ENCODE results near the gene MLF1. TPM values are rescaled to one million over a fixed set of nuclear protein-coding genes. Genes with fewer than 3 reads are reported as not detected.
"Not testable (repeated sequence)": the region's sequence is repeated elsewhere in the genome, so short reads cannot be mapped to it uniquely, and the experiment has no call there.

MLF1 gene
- total RNA-seq, 1 experiment from 2014 or later: 55.5 TPM

DNA sequence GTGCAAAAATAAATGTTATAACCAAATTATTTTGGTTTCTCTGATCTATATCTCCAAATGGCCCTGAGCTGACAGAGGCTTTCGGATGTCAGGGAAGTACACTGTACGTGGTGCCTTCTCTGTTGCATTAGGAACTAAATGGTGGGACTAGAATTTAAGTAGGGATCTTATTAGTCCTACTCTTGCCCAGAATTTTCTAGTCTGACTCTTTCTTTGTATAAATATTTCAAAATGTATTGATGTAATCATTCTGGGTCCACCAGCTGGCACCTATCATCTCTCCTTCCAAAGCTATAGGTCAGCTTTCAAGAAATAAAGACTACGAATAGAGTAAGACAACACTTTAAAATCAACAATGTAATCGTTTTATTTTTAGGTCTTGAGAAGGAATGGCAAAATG lies 22.3 kb upstream of the MLF1 start:
- H3K9me2 ChIP-seq (ENCODE audit: insufficient read depth): no peaks in the 10 kb centered on the region
- no peak overlapping the region for H3K4me3 ChIP-seq
- no peak overlapping the region for H3K4me2 ChIP-seq
- H3K36me3 ChIP-seq (ENCODE audit: low read depth): no peaks in the 10 kb centered on the region
- intact Hi-C loops (cut with micrococcal nuclease; ENCODE audit: unreplicated experiment): no loop called here
- no peaks in the 10 kb centered on the region for H3K79me2 ChIP-seq (ENCODE audit: low read depth)
- no peaks in the 10 kb centered on the region for H3K27me3 ChIP-seq (ENCODE audit: insufficient read depth, low read depth)
- no TSS peak for BruUV-seq (replicated peaks)
- H3K9me3 ChIP-seq (ENCODE audit: insufficient read depth, low read depth): no peaks in the 10 kb centered on the region
- H4K20me1 ChIP-seq (ENCODE audit: insufficient read depth): no peaks in the 10 kb centered on the region
- TF ChIP-seq EZH2 (IDR thresholded peaks at IDR 0.05; ENCODE audit: low read depth) (no peak), CTCF (conservative IDR thresholded peaks at IDR 0.05) (no peak)
- H3K27ac ChIP-seq: no peak overlapping the region
- ChIA-PET POLR2A (ENCODE audit: unreplicated experiment) (no interaction called here), CTCF (no interaction called here)
- DNase-seq: no peak
- H3F3A ChIP-seq (ENCODE audit: insufficient read depth, low read depth): no peaks in the 10 kb centered on the region
- H2AFZ ChIP-seq: no peak overlapping the region
- H3K4me1 ChIP-seq (replicated peaks; ENCODE audit: insufficient read depth): no peaks in the 10 kb centered on the region

GRCh38 chr3:158549938-158550337 lies 21.1 kb upstream of the MLF1 start:
- BruUV-seq (replicated peaks); H3K27me3 ChIP-seq (ENCODE audit: insufficient read depth, low read depth); H3K79me2 ChIP-seq (ENCODE audit: low read depth); H3K36me3 ChIP-seq (ENCODE audit: low read depth); H4K20me1 ChIP-seq (ENCODE audit: insufficient read depth); H3F3A ChIP-seq (ENCODE audit: insufficient read depth, low read depth); H2AFZ ChIP-seq; H3K4me3 ChIP-seq; H3K9me3 ChIP-seq (ENCODE audit: insufficient read depth, low read depth); CTCF ChIA-PET; intact Hi-C loops (cut with micrococcal nuclease; ENCODE audit: unreplicated experiment); POLR2A ChIA-PET (ENCODE audit: unreplicated experiment); H3K9me2 ChIP-seq (ENCODE audit: insufficient read depth); H3K4me2 ChIP-seq; DNase-seq; H3K4me1 ChIP-seq (replicated peaks; ENCODE audit: insufficient read depth); H3K27ac ChIP-seq: not testable (repeated sequence)

DNA sequence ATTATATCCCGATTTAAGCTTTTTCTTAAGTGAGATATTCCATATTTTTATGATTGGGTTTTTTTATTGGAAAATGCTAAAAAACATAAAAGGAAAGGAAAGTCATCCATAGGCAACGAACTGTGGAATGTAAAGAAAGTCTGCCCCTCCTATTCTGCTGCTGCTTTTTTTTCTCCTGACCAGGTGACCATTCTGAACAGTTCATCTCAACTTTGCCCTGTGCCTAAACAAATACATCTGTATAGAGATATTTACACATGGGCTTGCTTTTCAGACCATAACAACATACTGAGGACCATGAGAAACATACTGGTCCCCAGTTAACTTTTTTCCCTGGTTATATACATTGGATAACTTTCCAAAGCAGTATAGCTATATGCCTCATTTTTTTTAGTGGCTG lies 18.9 kb upstream of the MLF1 start:
- H3F3A ChIP-seq (ENCODE audit: insufficient read depth, low read depth): no peaks in the 10 kb centered on the region
- H3K27ac ChIP-seq: no peak overlapping the region
- no peak for DNase-seq
- ChIA-PET CTCF (no interaction called here), POLR2A (ENCODE audit: unreplicated experiment) (no interaction called here)
- H3K36me3 ChIP-seq (ENCODE audit: low read depth): no peaks in the 10 kb centered on the region
- H3K4me1 ChIP-seq (replicated peaks; ENCODE audit: insufficient read depth): no peaks in the 10 kb centered on the region
- no peak for TF ChIP-seq EZH2 (IDR thresholded peaks at IDR 0.05; ENCODE audit: low read depth)
- TF ChIP-seq CTCF (conservative IDR thresholded peaks at IDR 0.05): no peak
- no peak overlapping the region for H3K4me2 ChIP-seq
- no peaks in the 10 kb centered on the region for H3K79me2 ChIP-seq (ENCODE audit: low read depth)
- intact Hi-C loops (cut with micrococcal nuclease; ENCODE audit: unreplicated experiment): no loop called here
- H3K27me3 ChIP-seq (ENCODE audit: insufficient read depth, low read depth): no peaks in the 10 kb centered on the region
- H3K9me2 ChIP-seq (ENCODE audit: insufficient read depth): no peaks in the 10 kb centered on the region
- no peaks in the 10 kb centered on the region for H4K20me1 ChIP-seq (ENCODE audit: insufficient read depth)
- no peaks in the 10 kb centered on the region for H3K9me3 ChIP-seq (ENCODE audit: insufficient read depth, low read depth)
- H2AFZ ChIP-seq: no peak overlapping the region
- no peak overlapping the region for H3K4me3 ChIP-seq
- no TSS peak for BruUV-seq (replicated peaks)

GRCh38 chr3:158559504-158559903 lies 11.5 kb upstream of the MLF1 start:
- Histone ChIP-seq H3K27ac (no peak overlapping the region), H3K4me2 (no peak overlapping the region), H3K9me3 (ENCODE audit: insufficient read depth, low read depth) (no peaks in the 10 kb centered on the region; the same call in 1 of the 2 replicates), H2AFZ (no peak overlapping the region), H4K20me1 (ENCODE audit: insufficient read depth) (no peaks in the 10 kb centered on the region), H3K4me1 (replicated peaks; ENCODE audit: insufficient read depth) (no peaks in the 10 kb centered on the region), H3K9me2 (ENCODE audit: insufficient read depth) (no peaks in the 10 kb centered on the region), H3K27me3 (ENCODE audit: insufficient read depth, low read depth) (no peaks in the 10 kb centered on the region), H3K36me3 (ENCODE audit: low read depth) (no peaks in the 10 kb centered on the region), H3K4me3 (no peak overlapping the region), H3F3A (ENCODE audit: insufficient read depth, low read depth) (no peaks in the 10 kb centered on the region), H3K79me2 (ENCODE audit: low read depth) (no peaks in the 10 kb centered on the region)
- TF ChIP-seq EZH2 (IDR thresholded peaks at IDR 0.05; ENCODE audit: low read depth) (no peak), CTCF (conservative IDR thresholded peaks at IDR 0.05) (no peak)
- intact Hi-C loops (cut with micrococcal nuclease; ENCODE audit: unreplicated experiment): no loop called here
- DNase-seq: no peak
- POLR2A ChIA-PET (ENCODE audit: unreplicated experiment): interaction anchor here (0.7 kb wide), 1 partner anchor 802 kb away, joined by 7 read pairs; no protein-coding TSS in a partner anchor
- no TSS peak for BruUV-seq (replicated peaks)
- CTCF ChIA-PET: no interaction called here
